Neural progenitor cell (in vitro differentiated cells): ENCODE measurements around the gene LPCAT4.

Experiments used
- CTCF ChIP-seq: fragments of 200-600 bp; sonication (generic); IDR thresholded peaks from 2 replicates; pipeline ENCODE4 v1.5.1; 2017; ENCODE audit warnings: antibody characterized with exemption, mild to moderate bottlenecking
- EZH2phosphoT487 ChIP-seq: fragments of 200-600 bp; sonication (generic); IDR thresholded peaks from 2 replicates; pipeline ENCODE4 v1.6.1; 2017; ENCODE audit warnings: antibody characterized with exemption

- TF ChIP-seq EZH2phosphoT487 = no peak
- TF ChIP-seq CTCF = no peak
Measured at GRCh38 chr15:34324933-34325332, 42.1 kb downstream of the LPCAT4 start.
